Urinary bladder (tissue), 4 donors: ENCODE measurements around the gene NFU1. TPM values are rescaled to one million over a fixed set of nuclear protein-coding genes. Genes with fewer than 3 reads are reported as not detected.
"Not testable (repeated sequence)": the region's sequence is repeated elsewhere in the genome, so short reads cannot be mapped to it uniquely, and the experiment has no call there.

ENCODE experiments used
- DNase-seq: peaks from one replicate; pipeline ENCODE4 v3.0.0-alpha.2; 2015; ENCODE audit errors: extremely low spot score
- H3K27ac ChIP-seq: one replicate; pipeline ENCODE4 v1.5.1; 2013; ENCODE audit warnings: low read depth, mild to moderate bottlenecking, moderate library complexity
- H3K36me3 ChIP-seq: one replicate; pipeline ENCODE4 v1.6.1; 2013; ENCODE audit warnings: mild to moderate bottlenecking, moderate library complexity; ENCODE audit not compliant: insufficient read depth
- H3K4me1 ChIP-seq: one replicate; pipeline ENCODE4 v1.6.1; 2013; ENCODE audit warnings: mild to moderate bottlenecking, moderate library complexity; ENCODE audit not compliant: insufficient read depth
- H3K4me3 ChIP-seq: one replicate; pipeline ENCODE4 v1.5.1; 2013; ENCODE audit warnings: low read depth, low read length
- WGBS: extraction: QIAGEN DNeasy Blood & Tissue Kit; methylation state at CpG from one replicate; pipeline ENCODE4 v1.1.7; 2013; 5-methylcytosine and 5-hydroxymethylcytosine counted together
- polyA plus RNA-seq: library from polyadenylated mRNA; stranded (reverse); fragments of 200-250 nt; gene quantifications from one replicate; pipeline ENCODE4 v1.2.3, GENCODE V29; 2013
- total RNA-seq: library from RNA; depleted of rRNA; stranded (reverse); fragments of >200 nt; gene quantifications from one replicate; pipeline ENCODE4 v1.2.3, GENCODE V29; 2014
- donor health status: healthy with polysubstance abuse.
- donor health status: healthy.

Gene NFU1
- total and polyA plus RNA-seq, 2 donors: 44.2 to 55.8 TPM

DNA sequence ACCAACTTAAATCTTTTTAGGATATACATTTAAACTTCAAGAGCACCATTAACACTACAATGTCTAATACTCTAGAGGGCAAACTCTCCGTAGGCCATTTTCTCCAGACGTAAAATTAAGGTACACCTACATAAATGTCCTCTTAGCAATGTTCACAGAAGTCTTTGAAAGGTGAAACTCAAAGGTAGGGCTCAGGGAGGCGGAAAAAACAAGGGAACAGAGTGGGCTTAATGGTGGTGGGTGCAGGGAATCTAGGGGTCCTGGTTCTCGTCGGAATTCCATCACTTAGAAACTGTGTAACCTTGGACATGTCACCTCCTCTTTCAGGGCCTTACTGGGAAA, 668 bp downstream of the NFU1 start:
- peak; percentile 13 for DNase-seq
- 6% methylated on average over 5 of the region's 5 CpGs for WGBS
- no peaks in the 10 kb centered on the region for H3K4me1 ChIP-seq
- H3K4me3 ChIP-seq: peak overlapping the region; percentile 66
- no peaks in the 10 kb centered on the region for H3K36me3 ChIP-seq
- peak overlapping the region; percentile 88 for H3K27ac ChIP-seq

DNA sequence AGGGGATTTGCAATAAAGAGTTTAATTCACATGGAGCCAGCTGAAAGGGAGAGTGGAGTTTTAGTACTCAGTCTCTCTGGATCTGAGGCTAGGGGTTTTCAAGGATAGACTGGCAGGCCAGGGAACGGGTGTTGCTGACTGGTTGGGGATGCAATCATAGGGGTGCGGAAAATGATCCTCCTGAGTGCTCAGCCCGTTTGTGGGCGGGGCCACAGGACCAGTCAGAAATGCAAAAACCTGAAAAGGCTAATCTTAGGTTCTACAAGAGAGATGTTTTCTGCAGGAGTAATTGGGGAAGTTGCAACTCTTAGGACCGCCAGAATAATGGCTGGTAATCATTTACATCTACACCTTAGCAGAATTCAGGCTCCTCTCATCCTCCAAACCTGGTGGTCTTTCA, 2.5 kb downstream of the NFU1 start:
- H3K4me1 ChIP-seq: no peaks in the 10 kb centered on the region
- 82% methylated on average over 5 of the region's 5 CpGs for WGBS
- H3K27ac ChIP-seq: no peak overlapping the region
- no peaks in the 10 kb centered on the region for H3K36me3 ChIP-seq
- DNase-seq: no peak
- H3K4me3 ChIP-seq: no peak overlapping the region

GRCh38 chr2:69429491-69430183, 7.6 kb downstream of the NFU1 start:
- 85% methylated on average over 6 of the region's 6 CpGs for WGBS
- no peaks in the 10 kb centered on the region for H3K4me1 ChIP-seq
- H3K27ac ChIP-seq: no peak overlapping the region
- DNase-seq: no peak
- H3K4me3 ChIP-seq: no peak overlapping the region
- peaks cover 1% of the 10 kb centered on the region for H3K36me3 ChIP-seq

- DNase-seq: no peak
- H3K4me1 ChIP-seq: no peaks in the 10 kb centered on the region
- H3K4me3 ChIP-seq: no peak overlapping the region
- 83% methylated on average over 2 of the region's 2 CpGs for WGBS
- no peak overlapping the region for H3K27ac ChIP-seq
- peaks cover 1% of the 10 kb centered on the region for H3K36me3 ChIP-seq
Measured at GRCh38 chr2:69428981-69429380, 8.3 kb downstream of the NFU1 start.

GRCh38 chr2:69424419-69424818, 12.8 kb downstream of the NFU1 start:
- DNase-seq: no peak
- Histone ChIP-seq H3K4me1 (no peaks in the 10 kb centered on the region), H3K36me3 (peaks cover 1% of the 10 kb centered on the region), H3K4me3 (no peak overlapping the region), H3K27ac (no peak overlapping the region)
- WGBS: 90% methylated on average over 2 of the region's 2 CpGs

DNA sequence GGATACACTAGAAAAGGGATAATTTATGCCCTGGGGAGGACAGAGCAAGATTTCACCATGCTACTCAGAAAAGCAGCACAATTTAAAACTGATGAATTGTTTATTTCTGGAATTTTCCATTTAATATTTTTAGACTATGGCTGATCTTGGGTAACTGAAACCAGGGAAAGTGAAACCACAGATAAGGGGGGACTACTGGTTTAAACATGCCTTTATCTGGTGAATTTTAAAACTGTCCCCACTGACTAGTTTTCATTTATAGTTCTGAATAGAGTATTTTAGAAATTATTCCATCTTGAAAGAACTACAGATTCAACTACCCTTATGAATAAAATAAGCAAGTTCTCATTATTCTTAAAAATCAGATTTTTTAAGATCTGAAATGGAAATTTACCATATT, 15.0 kb downstream of the NFU1 start:
- peaks cover 1% of the 10 kb centered on the region for H3K36me3 ChIP-seq
- H3K4me3 ChIP-seq: no peak overlapping the region
- no peaks in the 10 kb centered on the region for H3K4me1 ChIP-seq
- no peak for DNase-seq
- no peak overlapping the region for H3K27ac ChIP-seq

DNA sequence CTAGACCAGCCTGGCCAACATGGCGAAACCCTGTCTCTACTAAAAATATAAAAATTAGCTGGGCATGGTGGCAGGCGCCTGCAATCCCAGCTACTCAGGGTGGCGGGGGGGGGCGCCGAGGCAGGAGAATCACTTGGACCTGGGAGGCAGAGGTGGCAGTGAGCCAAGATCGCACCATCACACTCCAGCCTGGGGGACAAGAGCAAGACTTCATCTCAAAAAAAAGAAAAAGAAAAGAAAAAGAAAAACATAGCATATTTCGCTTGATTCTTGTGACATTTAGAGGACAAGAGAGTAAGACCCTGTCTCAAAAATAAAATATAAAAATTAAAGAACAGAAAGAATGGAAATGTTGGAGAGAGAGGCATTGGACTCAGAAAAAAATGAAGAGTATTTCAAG, 18.1 kb downstream of the NFU1 start:
- not testable (repeated sequence) for H3K4me1 ChIP-seq, H3K27ac ChIP-seq, DNase-seq, H3K36me3 ChIP-seq, H3K4me3 ChIP-seq
- WGBS: 89% methylated on average over 7 of the region's 7 CpGs

- no peaks in the 10 kb centered on the region for H3K36me3 ChIP-seq
- no peak overlapping the region for H3K27ac ChIP-seq
Measured at GRCh38 chr2:69416147-69416546, 21.1 kb downstream of the NFU1 start.

GRCh38 chr2:69411120-69411519, 26.1 kb downstream of the NFU1 start:
- Histone ChIP-seq H3K4me3 (no peak overlapping the region), H3K27ac (no peak overlapping the region), H3K36me3 (peaks cover 3% of the 10 kb centered on the region), H3K4me1 (no peaks in the 10 kb centered on the region)
- no peak for DNase-seq

More at GRCh38 chr2:69416147-69416546, 21.1 kb downstream of the NFU1 start:
- Histone ChIP-seq H3K4me1 (no peaks in the 10 kb centered on the region), H3K4me3 (no peak overlapping the region)
- DNase-seq: no peak
- 81% methylated on average over 1 of the region's 1 CpG for WGBS

- DNase-seq: no peak
- Histone ChIP-seq H3K36me3 (peaks cover 7% of the 10 kb centered on the region), H3K4me3 (no peak overlapping the region), H3K27ac (no peak overlapping the region), H3K4me1 (no peaks in the 10 kb centered on the region)
Measured at GRCh38 chr2:69405306-69405705, 31.9 kb downstream of the NFU1 start.

- WGBS: 97% methylated on average over 3 of the region's 3 CpGs
- H3K27ac ChIP-seq: no peak overlapping the region
- H3K4me3 ChIP-seq: no peak overlapping the region
- DNase-seq: no peak
- no peaks in the 10 kb centered on the region for H3K4me1 ChIP-seq
- peaks cover 9% of the 10 kb centered on the region for H3K36me3 ChIP-seq
Measured at GRCh38 chr2:69400121-69400520, 37.1 kb downstream of the NFU1 start.

GRCh38 chr2:69397234-69397633, 40.0 kb downstream of the NFU1 start:
- no peak overlapping the region for H3K4me3 ChIP-seq
- DNase-seq: no peak
- H3K27ac ChIP-seq: no peak overlapping the region
- H3K4me1 ChIP-seq: no peaks in the 10 kb centered on the region
- peaks cover 8% of the 10 kb centered on the region for H3K36me3 ChIP-seq

- Histone ChIP-seq H3K27ac (no peak overlapping the region), H3K4me1 (no peaks in the 10 kb centered on the region), H3K4me3 (no peak overlapping the region), H3K36me3 (peaks cover 6% of the 10 kb centered on the region)
- DNase-seq: no peak
- 14% methylated on average over 1 of the region's 1 CpG for WGBS
Measured at GRCh38 chr2:69395866-69396265, 41.4 kb downstream of the NFU1 start.

GRCh38 chr2:69393963-69394362, 43.3 kb downstream of the NFU1 start:
- DNase-seq: no peak
- no peaks in the 10 kb centered on the region for H3K4me1 ChIP-seq
- no peak overlapping the region for H3K27ac ChIP-seq
- peaks cover 3% of the 10 kb centered on the region for H3K36me3 ChIP-seq
- no peak overlapping the region for H3K4me3 ChIP-seq

DNA sequence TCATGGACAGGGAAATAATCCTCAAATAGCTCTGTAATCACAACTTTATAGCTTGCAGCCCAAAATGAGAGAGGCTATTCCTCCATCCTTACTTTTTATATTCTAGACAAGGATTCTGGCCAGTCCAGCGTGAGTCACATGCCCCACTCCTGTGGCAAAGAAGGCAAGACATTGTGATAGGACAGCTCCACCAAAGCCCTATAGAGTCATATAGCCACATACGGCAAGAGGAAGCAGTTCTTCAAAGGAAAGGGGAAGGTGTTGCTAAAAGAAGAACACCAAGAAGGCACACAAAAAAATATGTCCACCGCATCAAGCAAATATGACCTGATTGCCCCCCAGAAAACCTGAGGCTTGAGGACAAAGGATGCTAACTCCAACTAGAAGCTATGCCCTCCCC, 46.8 kb downstream of the NFU1 start:
- 81% methylated on average over 3 of the region's 3 CpGs for WGBS
- H3K4me1 ChIP-seq: no peaks in the 10 kb centered on the region
- no peak overlapping the region for H3K4me3 ChIP-seq
- peaks cover 1% of the 10 kb centered on the region for H3K36me3 ChIP-seq
- DNase-seq: no peak
- no peak overlapping the region for H3K27ac ChIP-seq
